Measurements from ENCODE around the gene MRPS25. TPM values are rescaled to one million over a fixed set of nuclear protein-coding genes. Genes with fewer than 3 reads are reported as not detected.

Gene MRPS25
- total RNA-seq, 1 experiment from 2014 or later = 58.3 TPM

DNA sequence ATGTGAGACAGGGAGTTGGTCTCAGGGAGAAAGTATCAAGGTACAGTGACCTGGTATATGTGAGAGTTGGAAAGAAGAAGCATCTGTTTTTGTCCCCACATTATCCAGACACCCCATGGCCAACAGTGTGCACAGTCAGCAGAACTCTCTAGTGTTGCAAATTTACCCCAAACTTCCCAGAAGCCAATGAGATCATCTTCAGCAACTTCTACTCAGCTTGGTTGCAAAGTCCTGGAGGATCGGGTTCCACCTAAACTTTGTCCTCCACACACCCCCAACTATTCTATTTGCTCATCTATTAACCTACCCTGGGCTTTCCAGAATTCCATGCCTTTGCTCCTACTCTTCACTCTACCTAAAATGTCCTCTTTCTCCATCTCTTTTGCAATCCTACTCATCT lies 18.1 kb upstream of the MRPS25 start (continued):
- TF ChIP-seq, protein P1, sequence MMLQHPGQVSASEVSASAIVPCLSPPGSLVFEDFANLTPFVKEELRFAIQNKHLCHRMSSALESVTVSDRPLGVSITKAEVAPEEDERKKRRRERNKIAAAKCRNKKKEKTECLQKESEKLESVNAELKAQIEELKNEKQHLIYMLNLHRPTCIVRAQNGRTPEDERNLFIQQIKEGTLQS (IDR thresholded peaks at IDR 0.05) = no peak
- TF ChIP-seq RAD21 (IDR thresholded peaks at IDR 0.05; ENCODE audit: low read depth) = no peak

GRCh38 chr3:15081960-15082664 lies 17.0 kb upstream of the MRPS25 start:
- Histone ChIP-seq H3K36me3 (ENCODE audit: control insufficient read depth in 1 of 2, insufficient read depth in 2 of 2, low read length in 2 of 2) (peaks cover 19 to 34% of the 10 kb centered on the region in 2 experiments), H2AFZ (ENCODE audit: low read depth, low read length, poor library complexity, severe bottlenecking) (no peak overlapping the region), H3K79me2 (ENCODE audit: insufficient read depth, low read length) (no peaks in the 10 kb centered on the region), H3K27ac (ENCODE audit: low read depth, low read length) (no peak overlapping the region), H4K20me1 (ENCODE audit: insufficient read depth) (no peaks in the 10 kb centered on the region), H3K4me2 (ENCODE audit: low read length) (no peak overlapping the region), H3K27me3 (ENCODE audit: insufficient read depth, low read length) (no peaks in the 10 kb centered on the region), H3K4me3 (replicated peaks in 1 of 2; ENCODE audit: low read depth in 1 of 2, low read length in 2 of 2) (no peak overlapping the region), H3K9me3 (ENCODE audit: control insufficient read depth in 1 of 2, insufficient read depth in 1 of 2, low read depth in 1 of 2, low read length in 2 of 2) (no peaks in the 10 kb centered on the region), H3K4me1 (ENCODE audit: control insufficient read depth in 1 of 2, insufficient read depth in 2 of 2, low read length in 2 of 2) (no peaks in the 10 kb centered on the region), H3K9ac (ENCODE audit: low read length) (no peak overlapping the region), H3K9me2 (ENCODE audit: insufficient read depth) (no peaks in the 10 kb centered on the region)
- intact Hi-C loops (cut with micrococcal nuclease) = no loop called here
- ChIA-PET POLR2A (no interaction called here), RAD21 (ENCODE audit: low non-redundant PET in 1 of 2, low total read pairs in 2 of 2, uncharacterized antibody in 2 of 2, unreplicated experiment in 2 of 2) (no interaction called here), CTCF (no interaction called here)
- DNase-seq (ENCODE audit: low read depth, low spot score) = no peak
- TF ChIP-seq CEBPB (IDR thresholded peaks at IDR 0.05; ENCODE audit: low read depth) (peak; percentile 72), EGR1 (IDR thresholded peaks at IDR 0.05; ENCODE audit: low read depth) (no peak)
- BruUV-seq (replicated peaks) = no TSS peak
- no peak for ATAC-seq

DNA sequence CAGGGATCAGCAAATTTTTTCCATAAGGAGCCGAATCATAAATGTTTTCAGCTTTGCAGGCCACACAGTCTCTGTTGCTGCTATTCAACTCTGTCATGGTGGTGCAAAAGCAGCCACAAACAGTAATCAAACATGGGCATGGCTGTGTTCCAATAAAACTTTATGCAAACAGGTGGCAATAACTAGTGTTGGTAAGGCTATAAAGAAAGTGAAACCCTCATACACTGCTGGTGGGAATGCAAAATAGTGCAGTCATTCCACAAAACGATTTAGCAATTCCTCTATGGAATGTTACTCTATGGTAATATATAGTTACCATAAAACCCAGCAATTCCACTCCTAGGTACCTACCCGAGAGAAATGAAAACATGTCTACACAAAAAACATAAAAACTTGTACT lies 14.0 kb upstream of the MRPS25 start:
- intact Hi-C loops (cut with micrococcal nuclease) = no loop called here
- no peak overlapping the region for H2AFZ ChIP-seq (ENCODE audit: low read depth, low read length, poor library complexity, severe bottlenecking)
- RAD21 ChIA-PET (ENCODE audit: low non-redundant PET in 1 of 2, low total read pairs in 2 of 2, uncharacterized antibody in 2 of 2, unreplicated experiment in 2 of 2) = no interaction called here
- no peak overlapping the region for H3K27ac ChIP-seq (ENCODE audit: low read depth, low read length)
- H4K20me1 ChIP-seq (ENCODE audit: insufficient read depth) = no peaks in the 10 kb centered on the region
- DNase-seq (ENCODE audit: low read depth, low spot score) (no peak), ATAC-seq (no peak)
- no peak overlapping the region for H3K4me2 ChIP-seq (ENCODE audit: low read length)
- H3K4me1 ChIP-seq (ENCODE audit: control insufficient read depth in 1 of 2, insufficient read depth in 2 of 2, low read length in 2 of 2) = no peaks in the 10 kb centered on the region
- CTCF ChIA-PET = no interaction called here
- peaks cover 28 to 43% of the 10 kb centered on the region in 2 experiments for H3K36me3 ChIP-seq (ENCODE audit: control insufficient read depth in 1 of 2, insufficient read depth in 2 of 2, low read length in 2 of 2)
- BruUV-seq (replicated peaks) = no TSS peak
- H3K9me3 ChIP-seq (ENCODE audit: control insufficient read depth in 1 of 2, insufficient read depth in 1 of 2, low read depth in 1 of 2, low read length in 2 of 2) = no peaks in the 10 kb centered on the region
- H3K27me3 ChIP-seq (ENCODE audit: insufficient read depth, low read length) = no peaks in the 10 kb centered on the region
- H3K9me2 ChIP-seq (ENCODE audit: insufficient read depth) = no peaks in the 10 kb centered on the region
- H3K79me2 ChIP-seq (ENCODE audit: insufficient read depth, low read length) = no peaks in the 10 kb centered on the region
- POLR2A ChIA-PET = no interaction called here
- H3K9ac ChIP-seq (ENCODE audit: low read length) = no peak overlapping the region
- H3K4me3 ChIP-seq (replicated peaks in 1 of 2; ENCODE audit: low read depth in 1 of 2, low read length in 2 of 2) = no peak overlapping the region
- TF ChIP-seq CEBPB (IDR thresholded peaks at IDR 0.05; ENCODE audit: low read depth) (no peak), CBX3 (IDR thresholded peaks at IDR 0.05; ENCODE audit: low read depth) (no peak), JUND (IDR thresholded peaks at IDR 0.05) (no peak), SIN3A (IDR thresholded peaks at IDR 0.05; ENCODE audit: low read depth) (no peak), TCF7L2 (IDR thresholded peaks at IDR 0.05; ENCODE audit: borderline replicate concordance, extremely low read depth, insufficient read depth, insufficient read length) (no peak), ZNF274 (IDR thresholded peaks at IDR 0.05; ENCODE audit: low read depth, low read length) (no peak), EZH2phosphoT487 (IDR thresholded peaks at IDR 0.05; ENCODE audit: borderline replicate concordance) (no peak), ELF1 (IDR thresholded peaks at IDR 0.05; ENCODE audit: borderline replicate concordance, low read depth) (no peak), REST (IDR thresholded peaks at IDR 0.05; ENCODE audit: low read depth) (no peak)
- TF ChIP-seq, protein P2, sequence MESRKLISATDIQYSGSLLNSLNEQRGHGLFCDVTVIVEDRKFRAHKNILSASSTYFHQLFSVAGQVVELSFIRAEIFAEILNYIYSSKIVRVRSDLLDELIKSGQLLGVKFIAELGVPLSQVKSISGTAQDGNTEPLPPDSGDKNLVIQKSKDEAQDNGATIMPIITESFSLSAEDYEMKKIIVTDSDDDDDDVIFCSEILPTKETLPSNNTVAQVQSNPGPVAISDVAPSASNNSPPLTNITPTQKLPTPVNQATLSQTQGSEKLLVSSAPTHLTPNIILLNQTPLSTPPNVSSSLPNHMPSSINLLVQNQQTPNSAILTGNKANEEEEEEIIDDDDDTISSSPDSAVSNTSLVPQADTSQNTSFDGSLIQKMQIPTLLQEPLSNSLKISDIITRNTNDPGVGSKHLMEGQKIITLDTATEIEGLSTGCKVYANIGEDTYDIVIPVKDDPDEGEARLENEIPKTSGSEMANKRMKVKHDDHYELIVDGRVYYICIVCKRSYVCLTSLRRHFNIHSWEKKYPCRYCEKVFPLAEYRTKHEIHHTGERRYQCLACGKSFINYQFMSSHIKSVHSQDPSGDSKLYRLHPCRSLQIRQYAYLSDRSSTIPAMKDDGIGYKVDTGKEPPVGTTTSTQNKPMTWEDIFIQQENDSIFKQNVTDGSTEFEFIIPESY (IDR thresholded peaks at IDR 0.05; ENCODE audit: extremely low read depth, insufficient replicate concordance, low read length) = no peak
